ENCODE data around the gene BCKDK. TPM values are rescaled to one million over a fixed set of nuclear protein-coding genes. Genes with fewer than 3 reads are reported as not detected.

BCKDK gene
- total and polyA plus RNA-seq, 2 of the 13 experiments (the other 11 are each of a cell fraction or from before 2014, with no cell fraction given): 24.9 to 42.6 TPM

GRCh38 chr16:31073142-31073969 is 34.8 kb upstream of the BCKDK start (continued):
- TF ChIP-seq GRHL1 (CRISPR knock-in tag; conservative IDR thresholded peaks at IDR 0.05) (no peak), RNF2 (conservative IDR thresholded peaks at IDR 0.05; ENCODE audit: low read depth) (0 out of 2 replicates have a peak, but pooled peaks have one; percentile 69), TFE3 (CRISPR knock-in tag; IDR thresholded peaks at IDR 0.05) (no peak; the same call in 1 of the 2 replicates), TARDBP (CRISPR knock-in tag; IDR thresholded peaks at IDR 0.05) (no peak), ZC3H13 (CRISPR knock-in tag; IDR thresholded peaks at IDR 0.05) (0 out of 2 replicates have a peak, but pooled peaks have one; percentile 21), GABPB1 (CRISPR knock-in tag; IDR thresholded peaks at IDR 0.05) (peak; percentile 85), GATAD1 (CRISPR knock-in tag; IDR thresholded peaks at IDR 0.05) (no peak), HOXA3 (CRISPR knock-in tag; IDR thresholded peaks at IDR 0.05) (peak; percentile 84), PHF20 (CRISPR knock-in tag; IDR thresholded peaks at IDR 0.05) (no peak; the same call in 1 of the 2 replicates), ZUFSP (CRISPR knock-in tag; IDR thresholded peaks at IDR 0.05; ENCODE audit: borderline replicate concordance) (no peak), CSRNP1 (CRISPR knock-in tag; IDR thresholded peaks at IDR 0.05) (0 out of 2 replicates have a peak, but pooled peaks have one; percentile 38), TAF1 (CRISPR knock-in tag; IDR thresholded peaks at IDR 0.05) (peak; percentile 71), ZMYM4 (CRISPR knock-in tag; IDR thresholded peaks at IDR 0.05) (peak; percentile 86), ARNT (IDR thresholded peaks at IDR 0.05) (no peak), MYNN (CRISPR knock-in tag; IDR thresholded peaks at IDR 0.05; ENCODE audit: low read depth) (no peak), THRA (CRISPR knock-in tag; IDR thresholded peaks at IDR 0.05; ENCODE audit: borderline replicate concordance) (0 out of 2 replicates have a peak, but pooled peaks have one; percentile 13), ZIK1 (CRISPR knock-in tag; IDR thresholded peaks at IDR 0.05; ENCODE audit: borderline replicate concordance, low read depth) (peak; percentile 88), ZNF207 (IDR thresholded peaks at IDR 0.05; ENCODE audit: borderline replicate concordance) (no peak), ZSCAN21 (CRISPR knock-in tag; IDR thresholded peaks at IDR 0.05; ENCODE audit: borderline replicate concordance) (0 out of 2 replicates have a peak, but pooled peaks have one; percentile 27), PCBP2 (optimal IDR thresholded peaks at IDR 0.05; ENCODE audit: low read depth, low read length, poor library complexity, severe bottlenecking) (no peak), ZNF564 (CRISPR knock-in tag; IDR thresholded peaks at IDR 0.05) (0 out of 2 replicates have a peak, but pooled peaks have one; percentile 78)
